ENCODE measurements around the gene EFCAB11. TPM values are rescaled to one million over a fixed set of nuclear protein-coding genes. Genes with fewer than 3 reads are reported as not detected.

Gene EFCAB11
- total and polyA plus RNA-seq, 2 of the 8 experiments (the other 6 are each of a cell fraction or from before 2014, with no cell fraction given) = 6.8 to 12.8 TPM

- POLR2A ChIA-PET (ENCODE audit: partially characterized antibody) = no interaction called here
Measured at GRCh38 chr14:89924268-89924667, 30.3 kb downstream of the EFCAB11 start.

More at GRCh38 chr14:89924268-89924667, 30.3 kb downstream of the EFCAB11 start:
- H4K8ac ChIP-seq (ENCODE audit: extremely low read depth, insufficient read depth, low read length) = no peak overlapping the region
- H2BK20ac ChIP-seq (ENCODE audit: low read length) = no peak overlapping the region
- no peak overlapping the region for H3K27ac ChIP-seq (ENCODE audit: low read depth, low read length)
- H3K9me3 ChIP-seq (ENCODE audit: insufficient read depth in 2 of 2, low read depth in 1 of 2, low read length in 1 of 2) = no peaks in the 10 kb centered on the region
- no peak overlapping the region for H3K23ac ChIP-seq (ENCODE audit: insufficient read length)
- no peak overlapping the region for H3K14ac ChIP-seq (ENCODE audit: insufficient read length)
- H2BK15ac ChIP-seq (ENCODE audit: low read length) = no peak overlapping the region
- no peak overlapping the region for H2BK12ac ChIP-seq (ENCODE audit: low read depth, low read length)
- H4K91ac ChIP-seq (replicated peaks; ENCODE audit: insufficient read length, low read length) = no peak overlapping the region
- H2AFZ ChIP-seq (ENCODE audit: low read length) = no peak overlapping the region
- DNase-seq (ENCODE audit: low read depth in 1 of 2, low spot score in 2 of 2) (no peak), FAIRE-seq (no peak)
- H3K36me3 ChIP-seq (ENCODE audit: control insufficient read depth in 2 of 4, insufficient read depth in 4 of 4, low read length in 3 of 4) = no peaks in the 10 kb centered on the region; a peak in 1 of 8 replicates
- no peak overlapping the region for H3K4ac ChIP-seq (replicated peaks; ENCODE audit: insufficient read length, low read depth, low read length)
- H3K4me2 ChIP-seq (ENCODE audit: insufficient read depth in 1 of 2, low read depth in 2 of 2, low read length in 2 of 2) = no peak overlapping the region
- 84% methylated on average over 4 of the region's 4 CpGs; no CpG with 5 or more reads in 1 of the 2 experiments for WGBS, 2 experiments (ENCODE audit: extremely low coverage in 1 of 2, insufficient coverage in 1 of 2, insufficient read length in 1 of 2, insufficient replicate concordance in 2 of 2, low coverage in 1 of 2, low lambda C conversion rate in 2 of 2, missing lambda C conversion rate in 1 of 2)
- no peak overlapping the region for H2AK5ac ChIP-seq (ENCODE audit: low read depth, low read length)
- no peak overlapping the region for H3K9ac ChIP-seq (replicated peaks in 1 of 4; ENCODE audit: extremely low read depth in 1 of 4, low read depth in 3 of 4, low read length in 3 of 4)
- H3K23me2 ChIP-seq (ENCODE audit: low read depth, low read length) = no peaks in the 10 kb centered on the region
- no peak overlapping the region for H3K18ac ChIP-seq (ENCODE audit: extremely low read depth, low read length)
- H3K4me3 ChIP-seq (ENCODE audit: extremely low read depth in 1 of 4, insufficient read depth in 2 of 4, low read depth in 3 of 4, low read length in 4 of 4) = no peak overlapping the region
- CTCF ChIA-PET (ENCODE audit: partially characterized antibody) = interaction anchor here (0.9 to 1.4 kb wide), 3 partner anchors 9 to 15 kb away, joined by 3 to 4 read pairs (median 4); no protein-coding TSS in a partner anchor
- no peak overlapping the region for H3K56ac ChIP-seq (replicated peaks; ENCODE audit: insufficient read length, low read depth, low read length)
- no peaks in the 10 kb centered on the region for H3K79me2 ChIP-seq (ENCODE audit: control insufficient read depth in 1 of 2, insufficient read depth in 2 of 2, low read length in 2 of 2)
- H3K27me3 ChIP-seq (replicated peaks in 1 of 4; ENCODE audit: control insufficient read depth in 3 of 4, extremely low read depth in 1 of 4, insufficient read depth in 3 of 4, low read length in 3 of 4) = no peaks in the 10 kb centered on the region
- H3K4me1 ChIP-seq (replicated peaks in 1 of 4; ENCODE audit: control insufficient read depth in 3 of 4, insufficient read depth in 4 of 4, low read length in 3 of 4) = no peaks in the 10 kb centered on the region; a peak in 1 of 7 replicates
- H2BK5ac ChIP-seq (ENCODE audit: low read depth, low read length) = no peak overlapping the region
- H2BK120ac ChIP-seq (replicated peaks; ENCODE audit: low read depth, low read length) = no peak overlapping the region
- H4K5ac ChIP-seq (ENCODE audit: insufficient read length, low read depth, low read length) = no peak overlapping the region
- H3K79me1 ChIP-seq (ENCODE audit: low read depth, low read length) = no peaks in the 10 kb centered on the region
- TF ChIP-seq MAX (IDR thresholded peaks at IDR 0.05) (no peak), USF2 (IDR thresholded peaks at IDR 0.05; ENCODE audit: low read length) (no peak)
- H4K20me1 ChIP-seq (replicated peaks in 1 of 2; ENCODE audit: control insufficient read depth in 1 of 2, insufficient read depth in 2 of 2, low read length in 2 of 2) = no peaks in the 10 kb centered on the region
